Body of pancreas (tissue), 4 donors: ENCODE data around the gene PTPA. TPM values are rescaled to one million over a fixed set of nuclear protein-coding genes. Genes with fewer than 3 reads are reported as not detected.

Experiments
- ATAC-seq: fragments of 150-250 bp; one replicate; pipeline ENCODE4 v1.9.1; 2016
- DNase-seq, 4 donors: peaks; one replicate each; pipeline ENCODE4 v3.0.0-alpha.2; 2019
- H3K27ac ChIP-seq, 4 donors: fragments of 200-600 bp; sonication (generic); 1 replicate in 3 of 4; 2 replicates in 1 of 4; pipeline versions ENCODE4 v1.5.1 to v1.6.1; 2016 to 2019; ENCODE audit warnings: mild to moderate bottlenecking in 1 of 4, mixed read lengths in 1 of 4, moderate library complexity in 1 of 4
- H3K27me3 ChIP-seq, 2 donors: fragments of 200-600 bp; sonication (generic); one replicate each; pipeline ENCODE4 v1.6.0; 2016; ENCODE audit warnings: mild to moderate bottlenecking in 1 of 2
- H3K36me3 ChIP-seq, 2 donors: fragments of 200-600 bp; sonication (generic); replicated peaks in 1 of 2; 2 replicates each; pipeline ENCODE4 v1.5.1; 2016; ENCODE audit warnings: low read depth in 2 of 2; ENCODE audit not compliant: insufficient read depth in 1 of 2
- H3K4me1 ChIP-seq: fragments of 200-600 bp; sonication (generic); one replicate; pipeline ENCODE4 v1.6.0; 2016
- H3K4me3 ChIP-seq, 2 donors: fragments of 200-600 bp; sonication (generic); 1 replicate in 1 of 2; 2 replicates in 1 of 2; pipeline ENCODE4 v1.5.1; 2016 to 2019
- H3K9me3 ChIP-seq, 3 donors: fragments of 200-600 bp; sonication (generic); 1 replicate in 2 of 3; 2 replicates in 1 of 3; pipeline ENCODE4 v1.5.1; 2016
- POLR2A ChIP-seq, 3 donors: fragments of 450-650 bp; IDR thresholded peaks; one replicate each; pipeline ENCODE4 v1.6.1; 2016; ENCODE audit warnings: antibody characterized with exemption in 3 of 3, mild to moderate bottlenecking in 2 of 3
- WGBS, 2 donors: methylation state at CpG; one replicate each; pipeline ENCODE4 v1.1.5; 2017; 5-methylcytosine and 5-hydroxymethylcytosine counted together
- intact Hi-C: fragments of 100-400 bp; cut with DNase I; formaldehyde crosslinking; loops from one replicate; pipeline ENCODE4 v1.15.1; 2023
- total RNA-seq, 2 donors: library from RNA; depleted of rRNA; stranded (reverse); fragments of >200 nt; gene quantifications; one replicate each; pipeline ENCODE4 v1.1.0, GENCODE V29; 2016
- TF ChIP-seq, protein P1 (sequence below), 7 experiments: fragments of 450-650 bp in 4 of 7; fragments of 200-600 bp in 3 of 7; sonication (generic) in 3 of 7; IDR thresholded peaks; one replicate each; pipeline ENCODE4 v1.5.1; 2016 to 2019; ENCODE audit warnings: antibody characterized with exemption in 7 of 7

PTPA gene
- total RNA-seq, 2 donors from 2014 or later: 32.7 to 52.1 TPM

DNA sequence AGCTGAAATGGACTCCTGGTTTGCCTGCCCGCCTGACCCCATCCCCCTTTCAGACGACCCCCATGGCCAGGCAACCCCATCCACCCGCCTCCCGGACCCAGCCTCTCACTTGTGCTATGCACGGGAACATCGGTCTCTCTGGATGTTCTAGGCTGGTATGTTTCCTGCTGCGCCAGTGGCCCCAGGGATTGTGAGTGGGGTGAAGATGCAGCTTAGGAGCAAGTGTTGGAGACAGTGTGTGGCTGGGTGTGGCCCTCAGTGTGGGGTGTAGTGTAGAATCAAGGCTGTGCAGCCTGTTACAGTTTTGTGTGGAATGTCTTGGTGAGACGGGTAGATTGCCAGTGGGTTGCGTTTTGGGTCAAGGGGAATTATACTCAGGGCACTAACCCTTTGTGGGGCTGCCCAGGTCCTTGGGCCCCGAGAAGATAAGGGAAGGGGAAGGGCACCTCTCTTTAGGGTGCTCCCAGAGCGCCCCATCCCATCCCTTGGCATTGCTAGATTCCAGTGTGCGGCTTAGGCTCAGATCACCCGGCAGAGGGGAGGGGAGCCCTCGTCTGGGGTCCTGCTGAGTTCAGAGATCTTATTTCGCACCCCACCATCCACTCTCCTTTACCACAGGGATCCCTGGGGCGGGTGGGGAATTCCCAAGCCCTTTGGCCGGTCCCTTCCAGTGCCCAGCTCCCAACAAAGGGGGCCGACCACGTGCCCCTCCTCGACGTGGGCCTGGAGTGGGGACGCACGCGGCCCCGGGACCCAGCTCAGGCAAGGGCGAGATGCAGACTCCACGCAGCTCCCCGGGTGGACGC, 62.3 kb downstream of the PTPA start:
- WGBS, 2 donors: 23 to 45% methylated on average over 13 to 29 of the region's 29 CpGs
- Histone ChIP-seq H3K9me3 (no peaks in the 10 kb centered on the region), H3K4me3 (peak overlapping the region in 1 of 2 donors; percentile 45), H3K27me3 (no peaks in the 10 kb centered on the region), H3K36me3 (no peaks in the 10 kb centered on the region), H3K4me1 (peaks cover 42% of the 10 kb centered on the region), H3K27ac (peak overlapping the region in 3 of 4 donors; percentile 93 to 98 (median 97))
- DNase-seq (no peak), ATAC-seq (no peak)
- TF ChIP-seq, protein P1, sequence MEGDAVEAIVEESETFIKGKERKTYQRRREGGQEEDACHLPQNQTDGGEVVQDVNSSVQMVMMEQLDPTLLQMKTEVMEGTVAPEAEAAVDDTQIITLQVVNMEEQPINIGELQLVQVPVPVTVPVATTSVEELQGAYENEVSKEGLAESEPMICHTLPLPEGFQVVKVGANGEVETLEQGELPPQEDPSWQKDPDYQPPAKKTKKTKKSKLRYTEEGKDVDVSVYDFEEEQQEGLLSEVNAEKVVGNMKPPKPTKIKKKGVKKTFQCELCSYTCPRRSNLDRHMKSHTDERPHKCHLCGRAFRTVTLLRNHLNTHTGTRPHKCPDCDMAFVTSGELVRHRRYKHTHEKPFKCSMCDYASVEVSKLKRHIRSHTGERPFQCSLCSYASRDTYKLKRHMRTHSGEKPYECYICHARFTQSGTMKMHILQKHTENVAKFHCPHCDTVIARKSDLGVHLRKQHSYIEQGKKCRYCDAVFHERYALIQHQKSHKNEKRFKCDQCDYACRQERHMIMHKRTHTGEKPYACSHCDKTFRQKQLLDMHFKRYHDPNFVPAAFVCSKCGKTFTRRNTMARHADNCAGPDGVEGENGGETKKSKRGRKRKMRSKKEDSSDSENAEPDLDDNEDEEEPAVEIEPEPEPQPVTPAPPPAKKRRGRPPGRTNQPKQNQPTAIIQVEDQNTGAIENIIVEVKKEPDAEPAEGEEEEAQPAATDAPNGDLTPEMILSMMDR (IDR thresholded peaks at IDR 0.05): no peak
- TF ChIP-seq POLR2A (IDR thresholded peaks at IDR 0.05): no peak
- intact Hi-C loops: loop anchor here (2.0 to 10.0 kb wide), 2 partner anchors 31 to 331 kb away; no protein-coding TSS in a partner anchor

DNA sequence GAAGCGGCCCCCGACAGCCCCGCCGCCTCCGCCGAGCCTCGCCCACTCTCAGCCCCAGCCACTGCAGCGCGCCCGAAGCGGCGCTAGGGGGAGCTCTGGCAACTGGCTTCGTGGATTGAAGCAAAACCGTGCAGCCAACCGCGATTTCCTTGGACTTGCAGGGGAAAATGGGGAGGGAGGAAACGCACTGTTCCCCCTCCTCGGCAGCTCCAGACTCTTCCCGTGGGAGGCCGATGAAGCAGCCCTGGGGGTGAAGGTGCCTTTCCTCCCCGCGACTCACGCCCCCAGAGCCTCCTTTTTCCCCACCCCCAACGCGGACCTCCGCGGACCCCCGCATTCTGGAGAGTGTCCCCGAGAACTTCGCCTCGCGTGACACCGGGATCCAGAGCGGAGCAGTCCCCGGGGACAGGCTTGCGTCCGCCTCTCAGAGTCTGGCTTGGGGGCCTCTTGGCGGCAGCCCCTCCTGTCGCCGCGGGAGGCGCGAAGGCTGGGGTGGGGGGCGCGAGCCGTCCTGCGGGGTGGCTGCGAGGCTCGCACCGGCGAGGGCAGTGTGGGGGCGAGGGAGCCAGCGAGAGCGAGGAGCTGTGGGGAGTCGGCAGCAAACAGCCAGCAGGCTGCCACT, 63.0 kb downstream of the PTPA start:
- Histone ChIP-seq H3K27ac (peak overlapping the region; percentile 93 to 98 (median 98)), H3K9me3 (no peaks in the 10 kb centered on the region), H3K27me3 (no peaks in the 10 kb centered on the region), H3K4me1 (peaks cover 44% of the 10 kb centered on the region), H3K36me3 (no peaks in the 10 kb centered on the region), H3K4me3 (peak overlapping the region; percentile 45 to 67)
- intact Hi-C loops: loop anchor here (10.0 kb wide), 1 partner anchor 331 kb away; no protein-coding TSS in a partner anchor
- DNase-seq: peak; percentile 91 to 92 (median 92)
- TF ChIP-seq, protein P1 (IDR thresholded peaks at IDR 0.05): peak; percentile 95 to 98 (median 97)
- peak in 2 of 3 donors; percentile 58 to 72 for TF ChIP-seq POLR2A (IDR thresholded peaks at IDR 0.05)
- 0% methylated on average over 53 of the region's 55 CpGs; no CpG with 5 or more reads in 1 of the 2 donors for WGBS, 2 donors
- peak; percentile 51 for ATAC-seq

DNA sequence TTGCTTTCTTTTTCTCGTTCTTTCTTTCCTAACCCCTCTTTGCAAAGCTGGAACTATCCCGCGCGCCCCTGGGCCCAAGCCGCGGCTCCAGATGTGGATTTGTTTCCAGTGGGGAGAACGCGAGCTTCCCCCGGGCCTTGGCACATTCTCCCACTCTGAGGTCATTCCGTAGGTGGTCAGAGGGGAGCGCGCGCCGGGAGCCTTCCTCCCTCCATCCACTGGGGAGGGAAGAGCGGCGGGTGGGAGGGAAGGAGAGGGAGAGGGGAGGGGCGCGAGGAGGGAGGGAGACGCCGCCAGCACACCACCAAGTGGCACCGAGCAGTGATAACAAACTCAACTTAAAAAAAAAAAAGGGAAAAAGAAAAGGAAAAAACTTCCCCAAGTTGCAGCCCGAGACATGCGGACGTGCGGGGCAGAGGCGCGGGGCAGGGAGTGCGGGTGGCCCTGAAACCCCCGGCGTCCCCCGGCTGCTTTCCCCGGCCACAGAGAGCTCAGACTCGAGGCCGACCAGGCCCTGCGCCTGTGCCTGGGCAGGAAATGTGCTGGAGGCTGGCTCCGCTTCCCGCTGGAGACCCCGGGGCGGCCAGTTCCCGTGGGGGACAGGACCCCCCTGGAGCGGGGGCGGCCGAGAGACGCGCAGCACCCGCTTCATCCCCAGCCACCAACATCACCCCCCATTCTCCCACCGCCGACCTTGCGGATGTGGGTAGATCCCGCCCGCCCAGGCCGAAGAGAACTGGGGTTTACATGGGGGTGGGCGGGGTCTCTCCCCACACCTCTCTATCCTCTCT, 63.7 kb downstream of the PTPA start:
- TF ChIP-seq POLR2A (IDR thresholded peaks at IDR 0.05): peak in 2 of 3 donors; percentile 59 to 65
- TF ChIP-seq, protein P1 (IDR thresholded peaks at IDR 0.05): peak in 3 of 7 experiments; percentile 4 to 41 (median 8)
- WGBS, 2 donors: 3 to 5% methylated on average over 39 to 49 of the region's 53 CpGs
- peak; percentile 81 to 87 (median 84) for DNase-seq
- Histone ChIP-seq H3K27ac (peak overlapping the region; percentile 93 to 98 (median 98)), H3K4me1 (peaks cover 44% of the 10 kb centered on the region), H3K9me3 (no peaks in the 10 kb centered on the region), H3K4me3 (peak overlapping the region; percentile 45 to 67), H3K27me3 (no peaks in the 10 kb centered on the region), H3K36me3 (no peaks in the 10 kb centered on the region)
- ATAC-seq: peak; percentile 48
- intact Hi-C loops: loop anchor here (10.0 kb wide), 1 partner anchor 330 kb away; no protein-coding TSS in a partner anchor

DNA sequence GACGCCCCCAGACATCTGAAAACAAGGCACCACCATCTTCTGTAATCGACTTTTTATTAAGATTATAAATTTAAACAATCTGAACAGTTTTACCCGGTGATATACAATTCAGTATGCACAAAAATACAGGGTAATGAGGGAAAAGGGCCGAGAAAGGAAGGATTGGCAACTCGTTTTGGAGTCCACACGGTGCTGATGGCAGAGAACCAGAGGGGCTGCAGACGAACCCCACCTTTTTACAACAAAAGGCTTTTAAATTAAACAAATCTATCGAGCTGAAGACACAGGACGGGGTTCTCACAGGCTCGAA, 64.3 kb downstream of the PTPA start:
- Histone ChIP-seq H3K9me3 (no peaks in the 10 kb centered on the region), H3K4me1 (peaks cover 44% of the 10 kb centered on the region), H3K27me3 (no peaks in the 10 kb centered on the region), H3K4me3 (peak overlapping the region in 1 of 2 donors; percentile 65), H3K27ac (peak overlapping the region; percentile 93 to 98 (median 98)), H3K36me3 (no peaks in the 10 kb centered on the region)
- no peak for ATAC-seq
- 3 to 4% methylated on average over 10 of the region's 10 CpGs for WGBS, 2 donors
- no peak for DNase-seq
- no peak for TF ChIP-seq POLR2A (IDR thresholded peaks at IDR 0.05)
- TF ChIP-seq, protein P1 (IDR thresholded peaks at IDR 0.05): no peak
- intact Hi-C loops: loop anchor here (10.0 kb wide), 1 partner anchor 329 kb away; no protein-coding TSS in a partner anchor
